Hepatocyte (in vitro differentiated cells): ENCODE results near the gene DHX15. TPM values are rescaled to one million over a fixed set of nuclear protein-coding genes. Genes with fewer than 3 reads are reported as not detected.
"Not testable (repeated sequence)": the region's sequence is repeated elsewhere in the genome, so short reads cannot be mapped to it uniquely, and the experiment has no call there.

Source experiments
- DNase-seq: peaks from one replicate; pipeline ENCODE4 v3.0.0-alpha.2; 2016; ENCODE audit warnings: low spot score
- H2AFZ ChIP-seq: fragments of 200-600 bp; sonication (generic); 2 replicates; pipeline ENCODE4 v1.6.0; 2016; ENCODE audit warnings: antibody characterized with exemption, mild to moderate bottlenecking
- H3K27ac ChIP-seq: fragments of 200-600 bp; sonication (generic); 2 replicates; pipeline ENCODE4 v1.5.1; 2016; ENCODE audit warnings: mild to moderate bottlenecking
- H3K27me3 ChIP-seq: fragments of 200-600 bp; sonication (generic); 2 replicates; pipeline ENCODE4 v1.6.1; 2016
- H3K36me3 ChIP-seq: fragments of 200-600 bp; sonication (generic); replicated peaks from 2 replicates; pipeline ENCODE4 v1.5.1; 2016; ENCODE audit warnings: low read depth; ENCODE audit not compliant: insufficient read depth
- H3K4me1 ChIP-seq: fragments of 200-600 bp; sonication (generic); 2 replicates; pipeline ENCODE4 v1.5.1; 2016; ENCODE audit warnings: mild to moderate bottlenecking, moderate library complexity; ENCODE audit not compliant: insufficient read depth
- H3K4me2 ChIP-seq: fragments of 200-600 bp; sonication (generic); 2 replicates; pipeline ENCODE4 v1.6.0; 2016
- H3K4me3 ChIP-seq: fragments of 200-600 bp; sonication (generic); 2 replicates; pipeline ENCODE4 v1.5.1; 2016; ENCODE audit warnings: mild to moderate bottlenecking
- H3K79me2 ChIP-seq: fragments of 200-600 bp; sonication (generic); 2 replicates; pipeline ENCODE4 v1.6.0; 2017; ENCODE audit warnings: mild to moderate bottlenecking
- H3K9me2 ChIP-seq: fragments of 200-600 bp; sonication (generic); replicated peaks from 2 replicates; pipeline ENCODE4 v1.6.0; 2017; ENCODE audit warnings: mild to moderate bottlenecking; ENCODE audit not compliant: insufficient read depth
- H3K9me3 ChIP-seq: fragments of 200-600 bp; sonication (generic); 2 replicates; pipeline ENCODE4 v1.5.1; 2016; ENCODE audit warnings: low read depth, mild to moderate bottlenecking
- H4K20me1 ChIP-seq: fragments of 200-600 bp; sonication (generic); 2 replicates; pipeline ENCODE4 v1.6.0; 2016; ENCODE audit warnings: mild to moderate bottlenecking; ENCODE audit not compliant: insufficient read depth, poor library complexity, severe bottlenecking
- CTCF ChIP-seq: fragments of 200-600 bp; sonication (generic); IDR thresholded peaks from 2 replicates; pipeline ENCODE4 v1.5.1; 2016; ENCODE audit warnings: antibody characterized with exemption, mild to moderate bottlenecking; ENCODE audit not compliant: poor library complexity
- EZH2 ChIP-seq: fragments of 200-600 bp; sonication (generic); IDR thresholded peaks from 2 replicates; pipeline ENCODE4 v1.6.1; 2016; ENCODE audit warnings: antibody characterized with exemption, mild to moderate bottlenecking, borderline replicate concordance
- EZH2phosphoT487 ChIP-seq: fragments of 200-600 bp; sonication (generic); IDR thresholded peaks from one replicate; pipeline ENCODE4 v1.6.1; 2018; ENCODE audit warnings: antibody characterized with exemption, mild to moderate bottlenecking, low read depth, moderate library complexity; ENCODE audit not compliant: unreplicated experiment, severe bottlenecking
- WGBS: methylation state at CpG from one replicate; pipeline ENCODE4 v1.1.6; 2016; ENCODE audit warnings: low lambda C conversion rate; ENCODE audit errors: missing lambda C conversion rate; 5-methylcytosine and 5-hydroxymethylcytosine counted together
- polyA plus RNA-seq: library from polyadenylated mRNA; unstranded; fragments of >200 nt; fragmentation: Nextera tagmentation; extraction: Ambion mirVana; gene quantifications from 2 replicates; pipeline ENCODE4 v1.2.1, GENCODE V29; 2016
- total RNA-seq: library from RNA; depleted of rRNA; stranded (reverse); fragments of >200 nt; gene quantifications from 2 replicates; pipeline ENCODE4 v1.2.3, GENCODE V29; 2014

DHX15 gene
- total and polyA plus RNA-seq, 2 experiments from 2014 or later: 88.4 to 188 TPM

GRCh38 chr4:24508541-24508940 lies 75.8 kb downstream of the DHX15 start:
- TF ChIP-seq CTCF (no peak), EZH2 (no peak), EZH2phosphoT487 (no peak)
- 96% methylated on average over 2 of the region's 2 CpGs for WGBS
- no peaks in the 10 kb centered on the region for H3K4me1 ChIP-seq
- H3K4me2 ChIP-seq: no peak overlapping the region
- no peaks in the 10 kb centered on the region for H4K20me1 ChIP-seq
- no peaks in the 10 kb centered on the region for H3K9me2 ChIP-seq
- H3K36me3 ChIP-seq: no peaks in the 10 kb centered on the region
- no peak overlapping the region for H3K4me3 ChIP-seq
- H3K27ac ChIP-seq: no peak overlapping the region
- no peak for DNase-seq
- no peaks in the 10 kb centered on the region for H3K79me2 ChIP-seq
- H3K27me3 ChIP-seq: no peaks in the 10 kb centered on the region
- no peak overlapping the region for H2AFZ ChIP-seq
- no peaks in the 10 kb centered on the region for H3K9me3 ChIP-seq

GRCh38 chr4:24507439-24507838 lies 76.9 kb downstream of the DHX15 start:
- H3K9me3 ChIP-seq: no peaks in the 10 kb centered on the region
- WGBS: 91% methylated on average over 7 of the region's 7 CpGs
- no peak overlapping the region for H3K4me2 ChIP-seq
- no peak for TF ChIP-seq EZH2phosphoT487
- TF ChIP-seq CTCF: no peak
- TF ChIP-seq EZH2: no peak
- no peak overlapping the region for H2AFZ ChIP-seq
- H3K27ac ChIP-seq: no peak overlapping the region
- no peaks in the 10 kb centered on the region for H3K4me1 ChIP-seq
- H4K20me1 ChIP-seq: no peaks in the 10 kb centered on the region
- H3K9me2 ChIP-seq: no peaks in the 10 kb centered on the region
- no peak overlapping the region for H3K4me3 ChIP-seq
- H3K79me2 ChIP-seq: no peaks in the 10 kb centered on the region
- peaks cover 5% of the 10 kb centered on the region for H3K27me3 ChIP-seq
- H3K36me3 ChIP-seq: no peaks in the 10 kb centered on the region
- DNase-seq: no peak

- not testable (repeated sequence) for H3K4me1 ChIP-seq, H3K4me3 ChIP-seq, H3K9me3 ChIP-seq, H4K20me1 ChIP-seq, H3K79me2 ChIP-seq, H2AFZ ChIP-seq, H3K4me2 ChIP-seq, H3K27ac ChIP-seq, H3K36me3 ChIP-seq, H3K9me2 ChIP-seq, DNase-seq
- H3K27me3 ChIP-seq: peaks cover 11% of the 10 kb centered on the region
- 65% methylated on average over 10 of the region's 10 CpGs for WGBS
These were observed 81.3 kb downstream of the DHX15 start for GRCh38 chr4:24503090-24503489.

- no peaks in the 10 kb centered on the region for H4K20me1 ChIP-seq
- no peak for DNase-seq
- H3K79me2 ChIP-seq: no peaks in the 10 kb centered on the region
- no peaks in the 10 kb centered on the region for H3K36me3 ChIP-seq
- TF ChIP-seq EZH2phosphoT487 (no peak), CTCF (no peak), EZH2 (no peak)
- 97% methylated on average over 7 of the region's 7 CpGs for WGBS
- no peak overlapping the region for H3K27ac ChIP-seq
- H3K9me2 ChIP-seq: no peaks in the 10 kb centered on the region
- no peaks in the 10 kb centered on the region for H3K4me1 ChIP-seq
- H2AFZ ChIP-seq: no peak overlapping the region
- H3K9me3 ChIP-seq: no peaks in the 10 kb centered on the region
- H3K4me2 ChIP-seq: no peak overlapping the region
- H3K27me3 ChIP-seq: peaks cover 6% of the 10 kb centered on the region
- no peak overlapping the region for H3K4me3 ChIP-seq
These were observed 87.1 kb downstream of the DHX15 start for GRCh38 chr4:24497221-24497620.
